K562 (cell line): Measurements from ENCODE around the gene LMX1B. TPM values are rescaled to one million over a fixed set of nuclear protein-coding genes. Genes with fewer than 3 reads are reported as not detected.
A peak's percentile ranks its signal among the peaks of the same experiment; 100 is the strongest.

Experiments
- ATF2 ChIP-seq: sonication (generic); formaldehyde crosslinking; IDR thresholded peaks from 2 replicates; pipeline ENCODE4 v1.8.1; 2022; ENCODE audit warnings: missing genetic modification reagents
- BCOR ChIP-seq: fragments of 450-650 bp; IDR thresholded peaks from 2 replicates; pipeline ENCODE4 v1.6.1; 2016
- EP300 ChIP-seq: IDR thresholded peaks from 2 replicates; pipeline ENCODE4 v1.6.1; 2012; ENCODE audit warnings: low read length, improper control_type of control experiment
- HOMEZ ChIP-seq: fragments of 250-450 bp; sonication (Bioruptor Pico); IDR thresholded peaks from 2 replicates; pipeline ENCODE4 v1.4.0; 2020; ENCODE audit warnings: mild to moderate bottlenecking, moderate library complexity
- KAT2B ChIP-seq: IDR thresholded peaks from one replicate; pipeline ENCODE4 v1.6.1; 2012; ENCODE audit warnings: low read depth, mild to moderate bottlenecking, control low read depth, inconsistent platforms, low read length, moderate library complexity
- MAFF ChIP-seq: IDR thresholded peaks from 2 replicates; pipeline ENCODE4 v1.6.1; 2012; ENCODE audit warnings: low read length, improper control_type of control experiment
- MXD1 ChIP-seq: fragments of 250-450 bp; sonication (Bioruptor Pico); IDR thresholded peaks from 2 replicates; pipeline ENCODE4 v1.8.0; 2021; ENCODE audit warnings: borderline replicate concordance, mild to moderate bottlenecking, moderate library complexity; ENCODE audit not compliant: poor library complexity, severe bottlenecking
- NBN ChIP-seq: fragments of 450-650 bp; IDR thresholded peaks from 2 replicates; pipeline ENCODE4 v1.6.1; 2016; ENCODE audit warnings: low read depth, mild to moderate bottlenecking
- NFIC ChIP-seq: fragments of 450-650 bp; IDR thresholded peaks from 2 replicates; pipeline ENCODE4 v1.6.1; 2017; ENCODE audit warnings: mild to moderate bottlenecking, inconsistent platforms
- NRF1 ChIP-seq, 2 experiments: fragments of 450-650 bp; IDR thresholded peaks in 1 of 2; conservative IDR thresholded peaks in 1 of 2; 2 replicates each; pipeline ENCODE4 v1.6.1; 2014; ENCODE audit warnings: mild to moderate bottlenecking in 2 of 2
- PBX2 ChIP-seq, 2 experiments: IDR thresholded peaks in 1 of 2; conservative IDR thresholded peaks in 1 of 2; 2 replicates each; pipeline ENCODE4 v1.6.1; 2016; ENCODE audit warnings: low read depth in 2 of 2, mild to moderate bottlenecking in 1 of 2, missing compliant biosample characterization in 1 of 2, missing genetic modification characterization in 1 of 2, moderate library complexity in 1 of 2
- PTBP1 ChIP-seq: fragments of 200-400 bp; formaldehyde crosslinking; IDR thresholded peaks from 2 replicates; pipeline ENCODE4 v1.6.1; 2017; ENCODE audit warnings: low read depth, low read length
- RBFOX2 ChIP-seq: fragments of 200-400 bp; formaldehyde crosslinking; IDR thresholded peaks from 2 replicates; pipeline ENCODE4 v1.6.1; 2017; ENCODE audit warnings: low read depth, mild to moderate bottlenecking, low read length, moderate library complexity
- SMARCE1 ChIP-seq: fragments of 450-650 bp; IDR thresholded peaks from 2 replicates; pipeline ENCODE4 v1.7.1; 2016; ENCODE audit warnings: mild to moderate bottlenecking
- ZBTB17 ChIP-seq: fragments of 450-650 bp; formaldehyde crosslinking; IDR thresholded peaks from 2 replicates; pipeline ENCODE4 v1.4.0; 2020; ENCODE audit warnings: mild to moderate bottlenecking
- ZNF184 ChIP-seq: sonication (generic); formaldehyde crosslinking; IDR thresholded peaks from 2 replicates; pipeline ENCODE4 v1.5.0; 2020; ENCODE audit warnings: missing genetic modification reagents
- ZNF518B ChIP-seq: fragments of 250-450 bp; sonication (Bioruptor Pico); IDR thresholded peaks from 2 replicates; pipeline ENCODE4 v1.5.0; 2021; ENCODE audit warnings: mild to moderate bottlenecking, moderate library complexity
- ZNF766 ChIP-seq: fragments of 200-800 bp; sonication (Bioruptor generic); conservative IDR thresholded peaks from 2 replicates; pipeline ENCODE4 v1.6.1; 2016; ENCODE audit warnings: missing genetic modification characterization, missing compliant biosample characterization
- polyA plus RNA-seq, 8 experiments: library from polyadenylated mRNA; depleted of rRNA in 4 of 8; stranded (reverse) in 5 of 8; unstranded in 3 of 8; fragments of >200 nt; fragmentation: Nextera tagmentation in 2 of 8; fragmentation: Illumina TruSeq in 1 of 8; extraction: Ambion mirVana in 2 of 8; extraction: Trizol in 1 of 8; gene quantifications; 2 replicates each; pipeline versions ENCODE4 v1.2.1 to v1.2.3, GENCODE V29; 2011 to 2014; ENCODE audit warnings: inconsistent platforms in 1 of 8, missing spikeins in 1 of 8
- total RNA-seq, 7 experiments: library from RNA; depleted of rRNA in 6 of 7; stranded (reverse); fragments of >200 nt in 6 of 7; fragmentation: Illumina TruSeq in 2 of 7; extraction: Trizol in 2 of 7; gene quantifications; 2 replicates each; pipeline versions ENCODE4 v1.2.1 to v1.2.3, GENCODE V29; 2011 to 2021; ENCODE audit warnings: low replicate concordance in 1 of 7

The LMX1B gene
- total and polyA plus RNA-seq, 9 of the 15 experiments (the other 6 are each of a cell fraction or from before 2014, with no cell fraction given) = not detected

- TF ChIP-seq ZNF518B (CRISPR knock-in tag) (no peak), PTBP1 (no peak), PBX2 (CRISPR knock-in tag; IDR thresholded peaks at IDR 0.05; ENCODE audit: low read depth) (no peak), PBX2 (tag; conservative IDR thresholded peaks at IDR 0.05; ENCODE audit: low read depth) (peak; percentile 65), ZBTB17 (CRISPR knock-in tag) (no peak), NBN (no peak), ZNF184 (CRISPR knock-in tag) (no peak), HOMEZ (CRISPR knock-in tag) (no peak), NRF1 (conservative IDR thresholded peaks at IDR 0.05 in 1 of 2, IDR thresholded peaks at IDR 0.05 in 1 of 2) (peak; percentile 53 to 56), MAFF (no peak), BCOR (no peak), SMARCE1 (no peak), KAT2B (no peak), MXD1 (CRISPR knock-in tag) (no peak), ATF2 (no peak), EP300 (peak; percentile 22; the same call in 1 of the 2 replicates), ZNF766 (CRISPR knock-in tag) (no peak), NFIC (peak; percentile 21; the same call in 1 of the 2 replicates), RBFOX2 (peak; percentile 72)
Measured at GRCh38 chr9:126722922-126723806, 109.4 kb downstream of the LMX1B start (continued).
